ENCODE data around the gene GKN2.

The GKN2 gene

GRCh38 chr2:68952887-68953521, at the start of gene GKN2:
TSS of gene GKN2 (minus strand) at chr2:68952893. CDS start at chr2:68952861, 32 bp downstream.
- DNase-seq = no peak

- no peak for DNase-seq
Measured at GRCh38 chr2:69001879-69002278, 49.2 kb upstream of the GKN2 start.

GRCh38 chr2:68997401-68997800, 44.7 kb upstream of the GKN2 start:
- no peak for DNase-seq

GRCh38 chr2:68995916-68996315, 43.2 kb upstream of the GKN2 start:
- DNase-seq = no peak

GRCh38 chr2:68994864-68995263, 42.2 kb upstream of the GKN2 start:
- no peak for DNase-seq

GRCh38 chr2:68993660-68994059, 41.0 kb upstream of the GKN2 start:
- no peak for DNase-seq

- no peak for DNase-seq
Measured at GRCh38 chr2:68992933-68993332, 40.2 kb upstream of the GKN2 start.

- DNase-seq = no peak
Measured at GRCh38 chr2:68992341-68992740, 39.6 kb upstream of the GKN2 start.

- DNase-seq = no peak
Measured at GRCh38 chr2:68989035-68989434, 36.3 kb upstream of the GKN2 start.

- DNase-seq = no peak
Measured at GRCh38 chr2:68987021-68987503, 34.4 kb upstream of the GKN2 start.

GRCh38 chr2:68980956-68981355, 28.3 kb upstream of the GKN2 start:
- no peak for DNase-seq

- DNase-seq = no peak
Measured at GRCh38 chr2:68978098-68978497, 25.4 kb upstream of the GKN2 start.

- no peak for DNase-seq
Measured at GRCh38 chr2:68977453-68977852, 24.8 kb upstream of the GKN2 start.

GRCh38 chr2:68975844-68976243, 23.2 kb upstream of the GKN2 start:
- DNase-seq = no peak

GRCh38 chr2:68974946-68975665, 22.4 kb upstream of the GKN2 start:
- DNase-seq = no peak

GRCh38 chr2:68974251-68974650, 21.6 kb upstream of the GKN2 start, which contains the start of gene GKN1:
TSS of gene GKN1 (plus strand) at chr2:68974636. CDS start at chr2:68974678, 42 bp downstream.
- no peak for DNase-seq

- DNase-seq = no peak
Measured at GRCh38 chr2:68971591-68972231, 19.0 kb upstream of the GKN2 start.

GRCh38 chr2:68970566-68971265, 18.0 kb upstream of the GKN2 start:
- DNase-seq = no peak

- DNase-seq = no peak
Measured at GRCh38 chr2:68969736-68970490, 17.2 kb upstream of the GKN2 start.

- DNase-seq = no peak
Measured at GRCh38 chr2:68968221-68968620, 15.5 kb upstream of the GKN2 start.

- no peak for DNase-seq
Measured at GRCh38 chr2:68964282-68964681, 11.6 kb upstream of the GKN2 start.

- no peak for DNase-seq
Measured at GRCh38 chr2:68961380-68961779, 8.7 kb upstream of the GKN2 start.

- no peak for DNase-seq
Measured at GRCh38 chr2:68959001-68959400, 6.3 kb upstream of the GKN2 start.

Measured in NCI-H510A (cell line).